Measurements from ENCODE around the gene LSM12.

- TF ChIP-seq, protein P1, sequence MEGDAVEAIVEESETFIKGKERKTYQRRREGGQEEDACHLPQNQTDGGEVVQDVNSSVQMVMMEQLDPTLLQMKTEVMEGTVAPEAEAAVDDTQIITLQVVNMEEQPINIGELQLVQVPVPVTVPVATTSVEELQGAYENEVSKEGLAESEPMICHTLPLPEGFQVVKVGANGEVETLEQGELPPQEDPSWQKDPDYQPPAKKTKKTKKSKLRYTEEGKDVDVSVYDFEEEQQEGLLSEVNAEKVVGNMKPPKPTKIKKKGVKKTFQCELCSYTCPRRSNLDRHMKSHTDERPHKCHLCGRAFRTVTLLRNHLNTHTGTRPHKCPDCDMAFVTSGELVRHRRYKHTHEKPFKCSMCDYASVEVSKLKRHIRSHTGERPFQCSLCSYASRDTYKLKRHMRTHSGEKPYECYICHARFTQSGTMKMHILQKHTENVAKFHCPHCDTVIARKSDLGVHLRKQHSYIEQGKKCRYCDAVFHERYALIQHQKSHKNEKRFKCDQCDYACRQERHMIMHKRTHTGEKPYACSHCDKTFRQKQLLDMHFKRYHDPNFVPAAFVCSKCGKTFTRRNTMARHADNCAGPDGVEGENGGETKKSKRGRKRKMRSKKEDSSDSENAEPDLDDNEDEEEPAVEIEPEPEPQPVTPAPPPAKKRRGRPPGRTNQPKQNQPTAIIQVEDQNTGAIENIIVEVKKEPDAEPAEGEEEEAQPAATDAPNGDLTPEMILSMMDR (IDR thresholded peaks at IDR 0.05; ENCODE audit: insufficient read depth, low read length, poor library complexity, severe bottlenecking), result no peak
- no peak for TF ChIP-seq EZH2phosphoT487 (conservative IDR thresholded peaks at IDR 0.05; ENCODE audit: low read length)
Observed at GRCh38 chr17:43992641-43993040, 73.8 kb downstream of the LSM12 start.

Measured in SU-DHL-6 (cell line).